GM10847 (cell line): Measurements from ENCODE around the gene DGKZ.

Source experiments
- POLR2A ChIP-seq: IDR thresholded peaks from 2 replicates; pipeline ENCODE4 v1.6.1; 2011; ENCODE audit not compliant: insufficient read length; ENCODE audit errors: extremely low read depth

Gene DGKZ

DNA sequence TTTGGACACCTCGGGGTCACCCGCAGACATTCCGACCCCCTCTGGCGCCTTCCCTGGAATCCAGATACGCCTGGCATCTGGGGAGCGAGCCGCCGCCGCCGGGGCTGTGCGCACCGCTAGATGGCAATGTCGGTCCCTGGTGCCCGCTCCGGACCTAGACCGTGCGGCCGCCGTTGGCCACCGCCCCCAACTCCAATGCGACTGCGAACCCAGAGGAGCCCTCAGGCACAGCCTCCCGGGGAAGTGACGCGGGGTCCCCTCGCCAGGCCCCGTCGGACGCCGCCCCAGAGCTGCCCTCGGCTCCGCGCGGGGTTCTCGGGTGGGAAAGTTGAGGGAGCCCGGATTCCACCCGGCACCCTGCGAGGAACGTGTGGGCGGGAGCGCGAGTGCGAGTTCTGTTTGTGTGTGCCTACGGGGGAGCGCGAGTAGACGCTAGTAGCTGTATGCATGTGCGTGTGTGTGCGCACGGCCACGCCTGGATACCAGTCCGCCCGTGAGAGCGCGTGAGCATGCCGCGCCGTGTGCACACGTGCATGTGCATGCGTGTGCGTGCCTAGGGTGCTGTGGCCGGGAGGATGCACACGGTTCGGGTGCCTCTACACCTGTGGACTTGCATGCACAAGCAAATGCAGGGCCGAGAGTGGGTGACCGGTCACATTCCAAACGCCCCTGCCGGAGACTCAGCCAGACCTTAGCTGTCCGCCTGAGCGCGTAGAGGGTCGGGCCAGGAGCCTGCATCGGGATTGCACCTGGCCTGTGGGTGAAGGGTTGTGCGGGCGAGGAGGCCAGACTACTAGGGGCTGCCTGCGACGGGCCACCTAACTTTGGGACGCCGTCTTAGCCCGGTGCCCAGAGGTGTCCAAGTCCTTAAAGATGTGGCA, 42.4 kb downstream of the DGKZ start:
- no peak for TF ChIP-seq POLR2A

DNA sequence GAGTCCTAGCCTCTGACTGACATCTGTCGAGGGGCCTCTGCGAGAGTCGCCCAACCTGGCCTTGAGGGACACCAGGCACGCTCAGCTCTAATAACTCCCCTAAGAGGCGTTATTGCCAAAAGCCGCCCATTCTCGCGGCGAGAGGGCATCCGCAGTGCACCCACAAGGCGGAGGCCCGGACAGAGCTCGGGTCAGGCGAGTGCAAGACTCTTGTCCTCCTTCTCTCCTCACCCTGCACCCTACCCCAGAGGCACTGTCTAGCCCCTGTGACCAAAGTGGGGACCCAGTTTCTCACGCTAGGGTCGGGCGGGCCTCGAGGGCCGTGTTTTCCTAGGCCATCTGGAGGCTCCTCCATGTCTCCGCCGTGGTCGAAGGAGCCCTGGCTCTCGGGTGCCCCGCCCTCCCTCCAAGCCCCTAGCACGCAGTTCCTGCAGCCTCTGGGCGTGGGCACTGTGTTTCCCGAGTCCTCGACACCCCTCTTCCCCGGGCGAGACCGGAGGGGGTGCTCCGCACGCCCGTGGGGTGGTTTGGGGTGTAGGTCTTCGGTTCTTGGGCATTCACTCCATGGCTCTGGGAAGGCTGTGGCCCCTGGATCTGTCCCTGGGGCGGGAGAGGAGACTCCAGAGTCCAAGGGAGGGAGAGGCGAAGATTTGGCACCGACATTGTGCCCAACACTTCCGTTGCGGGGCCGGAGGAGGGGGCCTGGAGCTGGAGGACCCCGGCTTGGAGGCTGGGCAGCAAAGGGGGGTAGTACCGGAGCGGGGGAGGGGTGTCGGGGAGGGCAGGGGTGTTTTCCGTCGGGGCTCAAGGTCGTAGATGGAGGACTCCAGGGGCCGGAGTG, 43.3 kb downstream of the DGKZ start:
- TF ChIP-seq POLR2A = no peak

DNA sequence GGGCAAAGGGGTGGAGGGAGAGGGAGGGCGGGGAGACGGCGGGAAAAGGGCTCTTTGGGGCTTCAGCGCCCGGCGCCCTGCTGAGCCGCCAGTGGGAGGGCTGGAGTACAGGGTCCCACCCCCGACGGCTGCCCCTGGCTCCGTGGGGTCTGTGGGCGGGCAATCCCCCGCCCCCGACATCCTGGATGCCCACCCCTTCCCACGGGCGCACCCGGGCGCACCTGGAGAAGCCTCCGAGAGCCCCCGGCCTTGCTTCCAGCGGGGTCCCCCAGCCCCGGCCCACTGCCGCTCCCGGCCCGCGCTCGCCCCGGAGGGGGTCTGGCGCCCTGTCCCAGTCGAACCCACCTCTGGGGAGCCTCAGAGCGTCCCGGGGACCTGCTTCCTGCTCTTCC, 43.9 kb downstream of the DGKZ start:
- TF ChIP-seq POLR2A = no peak

DNA sequence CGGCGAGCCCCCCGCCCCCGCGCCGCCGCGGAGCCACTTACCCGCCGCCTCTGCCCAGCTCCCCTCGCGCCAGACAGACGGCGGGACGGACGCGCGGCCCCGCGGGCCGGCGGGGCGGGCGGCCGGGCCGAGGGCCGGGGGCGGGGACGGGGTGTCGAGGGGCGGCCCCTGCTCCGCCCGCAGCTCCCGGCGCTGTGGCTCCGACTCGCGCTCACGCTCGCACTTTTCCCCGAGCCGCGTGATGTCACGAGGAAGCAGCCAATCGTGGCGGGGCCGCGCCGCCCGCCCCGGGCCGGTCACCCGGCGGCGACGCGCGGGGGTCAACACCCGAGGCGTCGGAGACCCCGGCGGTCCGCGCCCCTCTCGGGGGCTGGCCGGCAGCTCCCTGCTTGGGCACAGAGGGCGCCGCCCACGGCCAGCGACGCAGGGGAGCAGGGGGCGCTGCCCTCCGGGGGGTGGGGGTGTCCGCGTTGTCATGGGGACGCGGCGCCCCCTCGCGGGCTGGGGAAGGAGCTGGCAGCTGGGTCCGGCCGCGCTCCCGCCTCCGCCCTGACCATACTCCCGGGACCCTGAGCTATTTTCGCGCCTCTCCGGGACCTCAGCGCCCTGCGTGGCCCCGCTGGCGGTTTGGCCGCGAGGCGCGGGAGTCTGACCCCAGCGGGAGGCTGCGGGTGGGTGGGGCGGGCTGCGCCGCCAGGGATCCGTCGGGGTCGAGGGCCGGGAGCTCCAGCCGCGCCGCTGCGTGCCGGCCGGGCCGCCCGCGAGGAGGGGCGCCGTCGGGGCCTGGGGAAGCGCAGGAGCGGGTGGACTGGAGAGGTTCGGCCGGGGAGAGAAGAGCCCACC, 44.5 kb downstream of the DGKZ start, which contains the start of gene CHRM4:
Gene CHRM4, minus strand, starts transcription at position 199 of the 843 bp plus-strand sequence. CDS start 5,219 bp downstream, outside the sequence.
- TF ChIP-seq POLR2A = no peak

DNA sequence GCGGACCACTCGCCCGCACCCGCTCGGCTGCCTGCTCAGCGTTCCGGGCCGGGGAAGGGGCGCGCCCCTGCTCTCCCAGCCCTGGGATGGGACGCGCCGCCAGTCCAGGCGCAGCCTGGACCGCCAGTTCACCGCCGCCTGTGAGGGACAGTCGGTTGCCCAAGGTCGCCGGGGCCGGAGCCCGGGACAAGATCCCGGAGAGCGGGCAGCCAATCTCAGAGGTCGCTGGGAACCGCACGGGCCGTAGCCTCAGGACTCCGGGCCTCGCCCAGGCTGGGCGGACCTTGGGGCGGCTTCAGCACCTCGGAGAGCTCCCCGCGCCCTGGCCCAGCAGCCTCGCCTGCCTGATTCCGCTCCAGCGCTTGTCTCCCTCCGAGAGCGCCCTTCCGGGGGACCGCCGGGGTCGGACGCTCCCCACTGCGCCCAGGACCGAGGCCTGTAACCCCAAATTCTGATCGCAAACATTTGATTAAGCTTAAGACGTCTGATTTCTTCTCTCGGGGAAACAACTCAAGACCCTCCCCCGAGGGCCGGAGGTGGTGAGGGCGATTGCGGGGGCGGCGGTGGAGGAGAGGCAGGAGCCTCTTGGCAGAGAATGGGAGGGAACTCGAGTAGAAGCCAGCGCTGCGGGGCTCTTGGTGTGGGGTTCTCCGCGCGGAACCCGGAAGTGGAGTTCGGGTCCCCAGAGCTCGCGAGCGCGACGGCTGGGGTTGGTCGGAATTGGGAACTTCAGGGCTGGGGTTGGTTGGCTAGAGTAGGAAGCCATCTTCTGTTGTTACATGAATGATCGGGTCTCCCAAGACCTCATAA, 45.4 kb downstream of the DGKZ start:
- no peak for TF ChIP-seq POLR2A

DNA sequence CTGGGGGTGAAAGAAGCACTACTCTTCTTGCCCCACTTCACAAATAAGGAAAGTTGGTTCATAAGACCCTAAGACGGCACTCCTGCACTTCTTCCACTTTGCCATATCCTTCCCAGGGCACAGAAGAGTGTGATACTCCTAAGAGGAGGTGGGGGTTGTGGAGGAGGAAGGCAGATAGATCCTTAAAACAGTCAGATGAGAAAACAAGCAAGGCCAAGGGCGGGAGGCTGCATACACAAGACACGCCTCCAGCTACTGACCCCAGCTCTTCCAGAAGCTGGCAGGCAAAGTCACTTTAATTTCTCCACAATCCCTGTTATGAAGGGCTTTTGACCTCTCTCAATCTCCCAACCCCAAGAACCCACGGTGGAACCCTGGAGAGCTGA, 46.0 kb downstream of the DGKZ start:
- TF ChIP-seq POLR2A = no peak

DNA sequence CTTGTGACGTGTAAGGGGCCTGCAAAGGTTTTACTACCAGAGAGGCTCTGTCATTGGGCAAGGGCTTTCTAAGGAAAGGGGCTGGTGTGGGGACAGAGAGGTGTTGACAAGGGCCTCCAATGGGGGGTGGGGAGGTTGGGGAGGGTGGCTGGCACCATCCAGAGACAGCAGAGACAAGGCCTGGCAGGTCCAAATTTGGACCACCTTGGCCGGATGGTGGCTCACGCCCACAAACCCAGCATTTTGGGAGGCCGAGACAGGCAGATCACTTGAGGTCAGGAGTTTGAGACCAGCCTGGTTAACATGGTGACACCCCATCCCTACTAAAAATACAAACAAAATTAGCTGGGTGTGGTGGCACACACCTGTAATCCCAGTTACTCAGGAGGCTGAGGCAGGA, 46.5 kb downstream of the DGKZ start:
- no peak for TF ChIP-seq POLR2A

DNA sequence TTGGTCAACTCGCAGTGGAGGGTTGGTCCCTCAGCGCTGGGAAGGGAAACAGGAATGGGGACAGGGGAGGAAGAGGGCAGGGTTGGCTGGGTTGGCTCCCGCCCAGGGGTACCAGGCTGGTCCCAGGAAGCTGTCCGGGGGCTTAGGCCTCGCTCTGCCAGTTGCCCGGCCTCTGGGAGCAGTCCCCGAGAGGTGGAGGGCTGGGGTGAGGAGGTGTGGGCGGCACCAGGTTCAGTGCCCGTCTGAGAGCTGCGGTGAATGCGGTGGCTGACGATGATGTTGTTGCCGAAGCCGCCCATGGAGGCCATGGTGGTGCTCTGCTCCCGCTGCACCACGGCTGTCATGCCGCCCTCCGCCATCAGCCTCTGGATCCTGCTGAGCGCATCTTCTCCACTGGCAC, 50.3 kb downstream of the DGKZ start:
- TF ChIP-seq POLR2A = no peak

DNA sequence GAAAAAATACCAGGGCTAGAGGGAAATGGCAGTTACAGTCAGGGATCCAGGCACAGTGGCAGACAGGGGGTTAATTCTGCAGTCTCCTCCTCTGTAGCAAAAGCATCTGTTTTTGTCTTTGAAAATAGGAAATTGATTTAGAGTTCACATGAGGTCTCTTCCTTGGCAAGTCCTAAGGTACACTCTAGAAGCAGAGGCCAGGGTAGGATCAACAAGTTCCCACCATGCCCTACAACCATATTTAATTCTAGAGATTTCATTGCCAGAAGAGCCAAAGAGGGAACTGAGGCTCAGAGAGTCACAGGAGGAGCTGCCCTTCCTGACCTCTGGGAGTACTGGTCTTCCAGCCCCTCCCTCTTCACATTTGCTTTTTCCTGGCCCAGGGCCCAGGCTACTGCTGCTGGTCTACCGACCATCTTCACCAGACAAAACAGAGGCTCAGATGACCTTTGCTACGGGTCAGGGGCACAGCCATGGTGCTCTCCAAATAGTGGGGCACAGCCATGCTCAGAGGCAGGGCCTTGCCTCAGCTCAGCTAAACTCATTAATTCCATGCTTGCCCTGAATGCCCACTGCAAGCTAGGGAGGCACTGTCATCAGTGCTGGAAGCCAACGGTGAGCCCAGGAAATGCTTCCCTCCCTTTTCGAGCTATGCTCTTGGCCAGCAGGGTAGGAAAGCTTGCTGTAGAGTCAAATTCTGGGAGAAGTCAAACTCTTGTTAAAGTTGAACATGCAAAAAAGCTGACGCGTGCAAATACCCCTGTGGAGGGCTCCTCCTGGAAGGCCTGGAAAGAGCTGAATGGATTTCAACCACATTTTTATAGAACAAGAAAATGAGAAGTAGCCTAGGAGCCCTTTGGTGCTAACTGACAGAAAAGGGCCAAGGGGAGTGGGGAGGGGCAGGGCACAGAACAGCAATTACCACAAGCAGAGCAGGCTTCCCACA, 56.0 kb downstream of the DGKZ start:
- no peak for TF ChIP-seq POLR2A

DNA sequence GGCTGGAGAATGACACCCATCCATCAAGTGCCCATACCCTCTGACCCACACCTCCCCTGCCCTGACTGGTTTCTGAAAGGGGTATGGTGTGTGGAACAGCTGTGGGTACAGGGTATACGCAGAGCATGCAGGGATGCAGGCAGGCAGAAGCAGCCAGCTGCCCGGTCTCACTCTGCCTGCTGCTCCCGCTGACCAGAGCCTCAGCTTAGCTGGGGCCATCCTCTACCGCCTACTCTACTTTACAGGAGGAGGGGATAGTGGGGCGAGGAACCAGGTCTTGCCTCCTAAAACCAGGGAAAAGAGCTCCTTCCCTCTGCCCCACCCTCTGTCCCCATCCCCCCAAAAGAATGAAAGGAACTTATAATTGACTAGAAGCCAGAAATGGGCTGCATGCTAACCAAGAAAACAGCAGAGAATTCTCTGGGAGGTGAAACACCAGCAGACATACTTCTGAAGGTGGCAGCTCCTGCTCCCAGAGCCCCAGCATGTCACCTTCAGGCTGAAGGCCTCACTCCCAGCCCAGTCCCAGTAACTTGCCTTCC, 57.3 kb downstream of the DGKZ start:
- TF ChIP-seq POLR2A = no peak

DNA sequence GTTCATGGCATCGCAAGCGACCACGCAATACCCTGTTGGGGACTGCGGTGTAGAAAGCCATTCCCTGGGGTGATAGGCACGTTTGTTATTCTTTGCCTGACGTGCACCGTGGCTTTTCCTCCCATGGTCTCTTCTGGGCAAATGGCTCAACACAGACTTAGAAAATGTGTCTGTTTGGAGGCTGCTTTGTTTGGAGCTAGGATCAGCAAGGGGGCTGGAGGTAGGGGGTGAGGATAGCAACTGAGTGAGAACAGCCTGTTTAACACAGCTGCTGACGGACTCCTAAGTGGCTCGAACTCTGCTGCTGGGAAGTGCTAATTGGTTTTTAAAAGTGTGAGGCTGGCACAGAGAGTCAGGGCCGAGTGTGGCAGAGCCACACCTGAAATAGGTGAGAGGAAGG, 60.4 kb downstream of the DGKZ start:
- no peak for TF ChIP-seq POLR2A

DNA sequence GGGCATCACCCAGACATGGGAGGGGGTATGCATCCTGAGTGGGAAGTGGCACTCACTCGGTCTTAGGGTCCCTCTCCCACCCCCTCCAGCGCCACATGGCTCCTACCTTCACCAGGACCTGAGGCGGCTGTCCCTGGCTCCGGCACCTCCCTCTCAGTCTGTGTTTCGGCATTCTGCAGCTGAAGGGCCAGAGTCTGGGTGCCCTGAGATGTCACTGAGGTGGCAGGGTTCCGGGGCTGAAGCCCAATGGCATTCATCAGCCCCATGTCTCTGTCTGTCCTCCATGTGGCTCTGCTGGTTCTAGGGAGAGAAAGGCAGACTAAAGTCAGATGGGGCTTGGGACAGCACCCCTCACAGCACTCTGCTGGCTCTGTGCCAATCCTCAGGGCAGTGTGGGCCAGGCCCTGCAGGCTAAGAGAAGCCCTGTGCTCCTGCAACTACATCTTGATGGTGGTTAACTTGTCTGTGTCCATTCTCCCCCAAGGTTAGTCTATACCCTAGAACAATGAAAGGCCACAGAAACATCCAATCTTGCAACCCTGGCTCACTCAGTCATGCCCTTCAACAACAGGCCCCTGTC, 61.2 kb downstream of the DGKZ start:
- TF ChIP-seq POLR2A = no peak

DNA sequence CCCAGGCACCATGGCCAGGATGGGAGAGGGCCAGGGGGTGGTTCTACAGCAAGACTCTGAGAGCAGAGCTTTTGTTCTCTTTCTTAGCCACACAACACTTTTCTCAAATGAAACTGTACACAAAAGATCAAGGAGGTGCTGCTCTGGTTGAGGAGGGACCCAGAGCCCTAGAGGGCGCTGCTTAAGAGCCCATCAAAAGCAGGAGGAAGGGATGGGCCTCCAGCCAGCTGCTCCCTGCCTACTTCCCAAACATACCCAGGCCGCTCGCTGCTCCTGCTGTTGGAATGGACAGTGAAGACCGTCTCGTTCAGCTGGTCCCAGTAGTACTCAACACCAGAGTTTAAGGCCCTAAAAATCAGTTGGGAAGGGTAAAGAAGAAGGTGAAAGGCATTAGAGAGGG, 62.8 kb downstream of the DGKZ start:
- no peak for TF ChIP-seq POLR2A
